Stimulated activated CD4-positive, alpha-beta T cell treated with anti-CD3 and anti-CD28 coated beads, Interleukin-1b, Interleukin-23, amount 100 ng/mL, for 4 hours (primary cell): ENCODE measurements around the gene ASAP2.
"Not testable (repeated sequence)": the region's sequence is repeated elsewhere in the genome, so short reads cannot be mapped to it uniquely, and the experiment has no call there.

Experiments used
- DNase-seq, 2 donors: peaks; one replicate each; pipeline ENCODE4 v3.0.0-alpha.2; 2020; ENCODE audit warnings: low read depth in 2 of 2

The ASAP2 gene

DNA sequence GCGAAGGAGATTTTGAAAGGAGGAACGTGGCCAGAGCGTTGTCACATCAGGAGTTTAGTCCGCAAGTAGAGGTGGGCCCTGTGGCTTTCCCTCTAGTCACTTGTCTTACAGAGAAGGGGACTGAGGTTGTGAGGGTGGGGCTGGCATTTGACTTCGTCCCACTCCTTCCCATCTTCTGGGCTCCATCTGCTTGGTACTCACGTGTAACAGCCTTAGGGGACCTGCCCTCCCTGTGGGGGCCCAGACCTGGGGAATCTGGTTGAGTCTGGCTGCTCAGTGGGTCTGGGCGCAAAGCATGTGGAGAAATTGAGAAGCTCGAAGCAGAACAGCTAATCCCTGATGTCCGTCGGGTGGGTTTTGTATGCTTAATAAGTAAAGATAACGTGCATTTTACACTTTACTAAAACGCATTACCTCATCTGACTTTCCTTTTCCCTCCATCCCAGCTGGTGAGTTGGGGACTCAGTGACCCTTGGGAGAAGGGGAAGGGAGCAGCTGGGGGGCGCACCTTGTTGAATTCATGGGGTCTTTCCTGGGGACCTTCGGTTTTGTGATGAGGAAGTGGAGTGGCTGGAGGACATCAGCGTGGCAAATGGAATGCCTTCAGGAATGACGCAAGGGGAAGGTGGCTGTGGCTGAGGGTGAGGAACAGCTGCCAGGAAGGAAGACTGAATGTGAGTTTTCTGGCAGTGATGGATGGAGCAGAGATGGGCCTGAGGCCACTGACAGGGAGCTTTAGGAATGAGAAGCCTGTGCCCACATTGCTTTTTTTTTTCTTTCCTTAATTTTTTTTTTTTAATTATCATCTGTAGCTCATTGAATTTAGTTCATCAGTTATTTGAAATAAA is 44.8 kb downstream of the ASAP2 start:
- DNase-seq: no peak

- no peak for DNase-seq
Observed at GRCh38 chr2:9252002-9252357, 45.4 kb downstream of the ASAP2 start.

DNA sequence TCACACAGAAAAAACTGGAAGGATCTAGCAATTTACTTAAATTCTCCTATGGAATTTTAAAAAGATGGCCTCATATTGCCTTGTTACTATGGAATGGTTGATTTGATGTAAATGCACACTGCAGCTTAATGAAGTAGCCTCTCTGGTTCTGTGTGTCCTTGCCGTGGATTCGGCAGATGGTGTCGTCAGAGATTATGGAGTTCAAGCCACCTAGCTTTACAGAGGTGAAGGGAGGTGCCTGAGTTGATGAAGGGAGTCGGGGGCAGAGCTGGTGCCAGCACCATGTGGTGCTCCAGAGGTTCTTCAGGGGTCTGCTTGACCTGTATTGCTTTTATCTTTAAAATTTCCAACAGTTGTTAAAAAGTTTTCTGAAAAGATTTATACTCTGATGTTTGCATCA is 48.8 kb downstream of the ASAP2 start:
- DNase-seq: no peak

GRCh38 chr2:9256147-9256546 is 49.5 kb downstream of the ASAP2 start:
- no peak for DNase-seq

DNA sequence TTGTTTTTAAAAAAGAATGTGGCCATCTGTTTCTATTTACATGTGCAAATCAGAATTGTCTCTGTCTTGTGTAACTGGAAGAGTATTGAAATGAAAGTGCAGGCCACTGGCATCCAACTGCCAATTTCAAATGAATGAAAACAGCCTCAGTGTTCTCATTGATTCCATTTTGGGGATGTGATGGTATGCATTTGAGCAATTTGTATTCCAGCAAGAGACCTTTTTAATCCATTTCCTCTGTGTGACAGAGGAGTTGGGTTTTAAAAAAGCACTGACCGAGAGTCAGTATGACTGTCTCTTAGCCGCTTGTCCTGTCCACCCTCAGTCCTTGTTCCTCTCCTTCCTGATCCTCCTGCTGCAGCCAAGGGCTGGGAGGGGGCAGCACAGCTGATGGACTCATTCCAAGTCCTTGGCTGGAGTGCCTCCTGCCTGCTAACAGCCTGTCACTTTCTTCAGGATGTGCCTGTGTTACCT is 50.0 kb downstream of the ASAP2 start:
- no peak for DNase-seq

- no peak for DNase-seq
Observed at GRCh38 chr2:9258501-9258900, 51.9 kb downstream of the ASAP2 start.

DNA sequence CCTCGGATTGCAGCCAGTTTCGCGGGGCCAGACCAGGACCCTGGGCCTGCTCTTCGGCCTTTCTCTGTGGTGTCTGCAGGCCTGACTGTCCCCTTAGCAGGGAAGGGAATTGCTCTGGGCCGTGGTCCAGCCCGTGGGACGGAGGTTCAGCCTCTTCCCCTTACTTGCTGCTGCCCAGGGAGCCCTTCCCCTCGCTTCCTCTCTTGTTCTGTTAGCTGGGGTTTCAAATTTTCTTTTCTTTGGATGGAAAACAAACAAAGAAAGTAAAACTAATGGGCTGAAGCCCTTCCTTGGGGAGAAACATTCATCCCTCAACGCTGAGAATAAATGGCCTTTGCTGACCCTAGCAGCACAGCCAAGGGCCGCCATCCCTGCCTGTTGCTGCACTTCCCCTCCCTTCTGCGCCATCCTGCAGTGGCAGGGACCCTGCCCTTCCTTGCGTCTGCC is 52.4 kb downstream of the ASAP2 start:
- DNase-seq: no peak

DNA sequence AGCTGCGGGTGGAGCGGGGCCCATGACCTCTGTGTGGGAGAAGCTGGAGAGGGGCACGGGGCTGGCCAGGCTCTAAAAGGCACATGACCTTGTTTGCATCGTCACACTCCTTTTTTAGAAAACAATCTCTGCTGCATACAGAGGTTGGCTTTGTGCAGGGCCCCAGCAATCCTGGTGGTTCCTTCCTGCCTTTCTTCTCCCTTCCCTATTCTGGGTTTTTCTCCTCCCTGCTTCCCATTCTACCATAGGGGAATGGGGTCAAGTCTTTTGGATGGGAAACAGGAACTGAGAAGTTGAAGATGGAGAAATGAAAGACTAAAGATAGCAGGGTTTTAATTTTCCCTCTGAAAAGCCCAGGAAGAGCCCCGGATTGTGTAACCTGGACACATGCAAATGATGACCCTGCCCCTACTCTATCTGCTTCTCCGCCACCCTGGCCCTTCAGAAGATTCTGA is 53.9 kb downstream of the ASAP2 start:
- DNase-seq: no peak

- no peak for DNase-seq
Observed at GRCh38 chr2:9261231-9261883, 54.7 kb downstream of the ASAP2 start.

DNA sequence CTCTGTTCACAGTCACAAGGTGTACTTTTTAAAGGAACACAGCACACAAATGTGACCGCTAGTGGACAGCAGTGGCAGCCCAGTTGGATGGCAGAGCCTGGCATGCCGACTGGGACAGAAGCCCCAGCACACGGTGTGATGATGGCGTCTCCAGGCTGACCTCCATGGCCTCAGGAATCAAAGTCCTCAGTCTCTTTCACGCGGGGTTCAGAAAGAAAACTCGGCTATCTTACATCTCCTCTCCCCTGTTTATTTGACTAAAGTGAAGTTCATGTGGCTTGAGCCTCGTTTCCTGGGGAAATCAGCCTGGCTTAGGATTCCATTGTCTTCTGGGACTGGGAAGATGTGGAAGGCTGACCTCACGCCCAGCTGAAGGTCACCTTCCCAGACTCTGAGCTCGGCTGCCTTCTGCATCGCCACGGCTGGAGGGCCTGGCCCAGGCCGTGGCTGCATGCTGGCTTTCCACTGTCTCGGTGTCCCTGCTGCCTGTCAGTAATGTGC is 56.1 kb downstream of the ASAP2 start:
- DNase-seq: no peak

GRCh38 chr2:9263428-9263827 is 56.8 kb downstream of the ASAP2 start:
- no peak for DNase-seq

- DNase-seq: no peak
Observed at GRCh38 chr2:9264301-9264700, 57.7 kb downstream of the ASAP2 start.

GRCh38 chr2:9266711-9267110 is 60.1 kb downstream of the ASAP2 start:
- DNase-seq: no peak

- not testable (repeated sequence) for DNase-seq
Observed at GRCh38 chr2:9267286-9267685, 60.7 kb downstream of the ASAP2 start.

- no peak for DNase-seq
Observed at GRCh38 chr2:9268301-9269080, 61.9 kb downstream of the ASAP2 start.

DNA sequence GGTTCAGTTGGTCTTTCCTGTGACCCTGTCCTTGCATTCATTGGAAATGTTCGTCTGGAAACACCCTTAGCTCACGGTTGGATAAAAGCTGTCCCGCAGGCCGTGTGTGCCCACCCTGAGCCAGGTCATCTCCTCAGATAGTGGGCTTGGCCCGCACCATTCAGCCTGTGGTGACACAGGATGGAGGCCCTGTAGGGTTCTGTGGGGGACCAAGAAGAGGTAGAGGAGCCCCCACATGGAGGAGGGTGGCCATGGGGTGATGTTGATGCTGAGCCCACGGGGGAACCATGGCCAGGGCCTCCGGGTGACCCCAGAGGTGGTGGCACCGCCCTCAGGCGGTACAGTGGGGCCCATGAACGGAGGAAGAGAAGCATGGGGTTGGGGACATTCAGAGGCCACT is 62.7 kb downstream of the ASAP2 start:
- no peak for DNase-seq

DNA sequence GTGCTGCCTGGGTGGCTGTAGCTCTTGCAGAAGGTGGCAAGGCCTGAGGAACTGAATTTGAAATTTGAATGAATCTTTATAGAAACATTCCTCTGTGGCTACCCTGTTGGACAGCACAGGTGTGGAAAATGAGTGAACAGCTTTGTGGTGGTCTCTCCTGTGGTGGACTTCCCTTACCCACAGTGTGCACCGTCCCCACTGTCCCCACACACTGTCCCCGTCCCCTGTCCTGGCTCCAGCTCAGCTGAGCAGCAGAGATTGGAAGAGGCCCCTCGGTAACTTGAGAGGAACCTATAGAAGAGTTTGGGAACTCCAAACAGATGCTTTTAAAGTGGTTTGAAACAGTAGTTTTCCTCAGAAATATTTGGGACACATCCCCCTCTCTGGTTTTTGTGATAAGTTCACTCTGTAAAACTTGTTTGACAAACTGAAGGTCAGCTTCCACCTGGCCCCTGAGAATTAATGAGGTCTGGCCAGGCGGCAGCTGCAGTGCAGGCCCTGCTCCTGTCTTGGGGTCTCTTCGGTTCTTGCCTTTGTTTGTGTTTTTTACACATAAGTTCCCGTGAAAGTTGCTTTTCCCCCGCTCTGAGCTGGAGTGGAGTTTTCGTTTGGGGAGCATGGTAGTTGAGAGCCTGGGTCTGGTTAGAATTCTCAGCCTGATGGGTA is 63.2 kb downstream of the ASAP2 start:
- no peak for DNase-seq

- DNase-seq: no peak
Observed at GRCh38 chr2:9271091-9271490, 64.5 kb downstream of the ASAP2 start.

- DNase-seq: no peak
Observed at GRCh38 chr2:9271691-9272090, 65.1 kb downstream of the ASAP2 start.

DNA sequence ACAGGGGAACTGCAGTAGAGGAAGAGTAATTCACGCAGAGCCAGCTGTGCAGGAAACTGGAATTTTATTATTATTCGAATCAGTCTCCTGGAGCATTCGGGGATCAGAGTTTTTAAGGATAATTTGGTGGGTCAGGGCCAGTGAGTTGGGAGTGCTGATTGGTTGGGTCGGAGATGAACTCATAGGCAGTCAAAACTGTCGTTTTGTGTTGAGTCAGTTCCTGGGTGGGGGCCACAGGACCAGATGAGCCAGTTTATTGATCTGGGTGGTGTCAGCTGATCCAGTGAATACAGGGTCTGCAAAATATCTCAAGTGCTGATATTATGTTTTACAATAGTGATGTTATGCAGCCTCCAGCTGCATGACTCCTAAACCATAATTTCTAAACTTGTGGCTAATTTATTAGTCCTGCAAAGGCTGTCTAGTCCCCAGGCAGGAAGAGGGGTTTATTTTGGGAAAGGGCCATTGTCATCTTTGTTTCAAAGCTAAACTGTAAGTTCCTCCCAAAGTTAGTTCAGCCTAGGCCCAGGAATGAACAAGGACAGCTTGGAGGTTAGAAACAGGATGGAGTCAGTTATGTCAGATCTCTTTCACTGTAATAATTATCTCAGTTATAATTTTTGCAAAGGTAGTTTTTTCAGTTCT is 67.0 kb downstream of the ASAP2 start:
- no peak for DNase-seq

DNA sequence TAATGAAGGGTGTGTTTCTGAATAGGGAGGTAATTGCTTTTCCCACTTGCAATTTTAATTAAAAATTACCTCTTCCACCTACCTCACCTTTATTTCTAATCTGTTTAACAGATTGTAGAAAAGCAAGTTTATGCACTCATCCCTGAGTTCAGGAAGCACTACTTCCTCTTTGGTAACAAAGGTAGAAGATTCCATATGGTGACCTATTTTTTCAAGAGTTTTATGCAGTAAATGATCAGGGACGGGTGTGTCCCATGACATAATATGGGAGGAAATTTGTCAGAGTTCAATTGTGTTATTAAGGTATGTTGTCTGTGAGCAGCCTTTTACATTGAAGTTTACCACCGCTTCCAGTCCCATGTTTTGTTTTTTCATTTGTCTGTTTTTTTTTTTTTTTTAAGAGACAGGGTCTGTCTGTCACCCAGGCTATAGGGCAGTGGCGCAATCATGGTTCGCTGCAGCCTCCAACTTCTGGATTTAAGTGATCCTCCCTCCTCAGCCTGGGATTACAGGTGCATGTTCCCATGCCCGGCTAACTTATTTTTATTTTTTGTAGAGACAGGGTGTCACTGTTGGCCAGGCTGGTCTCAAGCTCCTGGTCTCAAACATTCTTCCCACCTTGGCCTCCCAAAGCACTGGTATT is 68.2 kb downstream of the ASAP2 start:
- DNase-seq: no peak
